Measurements from ENCODE around the gene TKT. TPM values are rescaled to one million over a fixed set of nuclear protein-coding genes. Genes with fewer than 3 reads are reported as not detected.
A peak's percentile ranks its signal among the peaks of the same experiment; 100 is the strongest.

TKT gene
- total RNA-seq, 6 experiments from 2014 or later, result 335 to 562 (median 471) TPM

- H3K27me3 Mint-ChIP-seq (ENCODE audit: insufficient read depth), result no peaks in the 10 kb centered on the region; the same call in 1 of the 2 replicates
- H3K27ac Mint-ChIP-seq, result peak overlapping the region; percentile 48
- no peak for TF ChIP-seq CTCF (IDR thresholded peaks at IDR 0.05)
- no peaks in the 10 kb centered on the region for H3K36me3 Mint-ChIP-seq (ENCODE audit: low read depth)
- H3K4me1 Mint-ChIP-seq (ENCODE audit: low read depth), result peaks cover 37% of the 10 kb centered on the region
- no peak for DNase-seq
- H3K4me3 Mint-ChIP-seq, result no peak overlapping the region
- H3K9me3 Mint-ChIP-seq, result no peaks in the 10 kb centered on the region
Observed at GRCh38 chr3:53267766-53268165, 11.9 kb upstream of the TKT start.

- Mint-ChIP-seq H3K27me3 (ENCODE audit: insufficient read depth) (no peaks in the 10 kb centered on the region), H3K9me3 (no peaks in the 10 kb centered on the region), H3K27ac (no peak overlapping the region), H3K36me3 (ENCODE audit: low read depth) (no peaks in the 10 kb centered on the region), H3K4me3 (no peak overlapping the region), H3K4me1 (ENCODE audit: low read depth) (peaks cover 34% of the 10 kb centered on the region)
- no peak for TF ChIP-seq CTCF (IDR thresholded peaks at IDR 0.05)
- no peak for DNase-seq
Observed at GRCh38 chr3:53264718-53265117, 8.9 kb upstream of the TKT start.

- no peak overlapping the region for H3K27ac Mint-ChIP-seq
- H3K4me3 Mint-ChIP-seq, result no peak overlapping the region
- peaks cover 36% of the 10 kb centered on the region for H3K4me1 Mint-ChIP-seq (ENCODE audit: low read depth)
- H3K36me3 Mint-ChIP-seq (ENCODE audit: low read depth), result no peaks in the 10 kb centered on the region
- H3K27me3 Mint-ChIP-seq (ENCODE audit: insufficient read depth), result peaks cover 2% of the 10 kb centered on the region; the same call in 1 of the 2 replicates
- no peak for TF ChIP-seq CTCF (IDR thresholded peaks at IDR 0.05)
- no peak for DNase-seq
- no peaks in the 10 kb centered on the region for H3K9me3 Mint-ChIP-seq
Observed at GRCh38 chr3:53263907-53264306, 8.1 kb upstream of the TKT start.

- H3K36me3 Mint-ChIP-seq (ENCODE audit: low read depth), result no peaks in the 10 kb centered on the region
- DNase-seq, result no peak
- peak overlapping the region; percentile 5; the same call in 1 of the 2 replicates for H3K27ac Mint-ChIP-seq
- no peak overlapping the region for H3K4me3 Mint-ChIP-seq
- no peaks in the 10 kb centered on the region for H3K9me3 Mint-ChIP-seq
- TF ChIP-seq CTCF (IDR thresholded peaks at IDR 0.05), result no peak
- H3K4me1 Mint-ChIP-seq (ENCODE audit: low read depth), result peaks cover 29% of the 10 kb centered on the region
- peaks cover 2% of the 10 kb centered on the region; the same call in 1 of the 2 replicates for H3K27me3 Mint-ChIP-seq (ENCODE audit: insufficient read depth)
Observed at GRCh38 chr3:53261712-53262111, 5.9 kb upstream of the TKT start.

GRCh38 chr3:53260286-53260785, 4.5 kb upstream of the TKT start:
- Mint-ChIP-seq H3K4me3 (no peak overlapping the region), H3K27me3 (ENCODE audit: insufficient read depth) (peaks cover 2% of the 10 kb centered on the region; the same call in 1 of the 2 replicates)

More at GRCh38 chr3:53260286-53260785, 4.5 kb upstream of the TKT start:
- no peak for TF ChIP-seq CTCF (IDR thresholded peaks at IDR 0.05)
- peaks cover 24% of the 10 kb centered on the region for H3K4me1 Mint-ChIP-seq (ENCODE audit: low read depth)
- no peak for DNase-seq
- H3K27ac Mint-ChIP-seq, result no peak overlapping the region
- no peaks in the 10 kb centered on the region for H3K36me3 Mint-ChIP-seq (ENCODE audit: low read depth)
- no peaks in the 10 kb centered on the region for H3K9me3 Mint-ChIP-seq
